Upper lobe of right lung (tissue), 1 donor: ENCODE measurements around the gene ENPP6. TPM values are rescaled to one million over a fixed set of nuclear protein-coding genes. Genes with fewer than 3 reads are reported as not detected.
A peak's percentile ranks its signal among the peaks of the same experiment; 100 is the strongest.

Source experiments
- ATAC-seq: fragments of 200-7000 bp; cut with Tn5 transposase; one replicate; pipeline ENCODE4 v1.9.1; 2020; ENCODE audit warnings: mild to moderate bottlenecking, moderate library complexity
- DNase-seq: peaks from one replicate; pipeline ENCODE4 v3.0.0-alpha.2; 2020
- H3K27ac ChIP-seq: fragments of 200-600 bp; one replicate; pipeline ENCODE4 v1.8.0; 2022
- H3K27me3 ChIP-seq: fragments of 200-600 bp; one replicate; pipeline ENCODE4 v1.8.0; 2022; ENCODE audit warnings: mild to moderate bottlenecking
- H3K36me3 ChIP-seq: fragments of 200-600 bp; one replicate; pipeline ENCODE4 v1.8.0; 2022
- H3K4me1 ChIP-seq: fragments of 200-600 bp; one replicate; pipeline ENCODE4 v1.8.0; 2022
- H3K4me3 ChIP-seq: fragments of 200-600 bp; one replicate; pipeline ENCODE4 v1.8.0; 2022; ENCODE audit warnings: mild to moderate bottlenecking
- H3K9me3 ChIP-seq: fragments of 200-600 bp; one replicate; pipeline ENCODE4 v1.8.0; 2022
- intact Hi-C: fragments of 100-400 bp; cut with DNase I; formaldehyde crosslinking; loops from one replicate; pipeline ENCODE4 v1.11.0; 2022
- total RNA-seq: library from RNA; stranded (reverse); fragmentation: NEBNext Ultra II Directional; extraction: Animal tissue kit (Norgen Biotek cat#: 25700); gene quantifications from one replicate; pipeline ENCODE4 v1.2.1, GENCODE V29; 2021
- TF ChIP-seq, protein P1 (sequence below): fragments of 200-600 bp; IDR thresholded peaks from one replicate; pipeline ENCODE4 v1.8.0; 2022; ENCODE audit warnings: antibody characterized with exemption
- donor health status: DM: no; HTN: yes; CAD: no; lungs with severe emphysema.

Gene ENPP6
- total RNA-seq, 1 donor from 2014 or later = 0.12 TPM

DNA sequence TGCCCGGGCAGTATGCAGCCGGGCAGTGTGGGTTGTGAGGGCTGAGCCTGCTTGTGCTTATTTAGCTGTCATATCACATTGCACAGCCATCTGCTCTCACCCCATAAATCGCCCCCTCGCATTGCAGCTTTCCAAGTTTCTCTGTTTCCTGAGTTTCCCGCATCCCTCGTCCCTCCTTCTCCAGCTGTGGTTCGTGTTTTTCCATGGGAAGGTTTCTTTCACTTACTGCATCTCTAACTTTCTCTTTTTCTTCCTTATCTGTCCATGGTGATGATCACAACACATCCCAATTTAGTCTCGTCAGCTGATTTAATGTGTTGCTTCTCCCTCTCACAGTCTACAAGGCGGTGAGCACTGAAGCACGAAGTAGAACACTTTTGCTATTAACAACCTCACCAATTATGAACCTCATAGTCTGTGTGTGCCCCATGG, 118.1 kb downstream of the ENPP6 start:
- Histone ChIP-seq H3K4me3 (no peak overlapping the region), H3K4me1 (peaks cover 20% of the 10 kb centered on the region), H3K27ac (no peak overlapping the region), H3K36me3 (no peaks in the 10 kb centered on the region), H3K27me3 (no peaks in the 10 kb centered on the region), H3K9me3 (no peaks in the 10 kb centered on the region)
- intact Hi-C loops = no loop called here
- TF ChIP-seq, protein P1, sequence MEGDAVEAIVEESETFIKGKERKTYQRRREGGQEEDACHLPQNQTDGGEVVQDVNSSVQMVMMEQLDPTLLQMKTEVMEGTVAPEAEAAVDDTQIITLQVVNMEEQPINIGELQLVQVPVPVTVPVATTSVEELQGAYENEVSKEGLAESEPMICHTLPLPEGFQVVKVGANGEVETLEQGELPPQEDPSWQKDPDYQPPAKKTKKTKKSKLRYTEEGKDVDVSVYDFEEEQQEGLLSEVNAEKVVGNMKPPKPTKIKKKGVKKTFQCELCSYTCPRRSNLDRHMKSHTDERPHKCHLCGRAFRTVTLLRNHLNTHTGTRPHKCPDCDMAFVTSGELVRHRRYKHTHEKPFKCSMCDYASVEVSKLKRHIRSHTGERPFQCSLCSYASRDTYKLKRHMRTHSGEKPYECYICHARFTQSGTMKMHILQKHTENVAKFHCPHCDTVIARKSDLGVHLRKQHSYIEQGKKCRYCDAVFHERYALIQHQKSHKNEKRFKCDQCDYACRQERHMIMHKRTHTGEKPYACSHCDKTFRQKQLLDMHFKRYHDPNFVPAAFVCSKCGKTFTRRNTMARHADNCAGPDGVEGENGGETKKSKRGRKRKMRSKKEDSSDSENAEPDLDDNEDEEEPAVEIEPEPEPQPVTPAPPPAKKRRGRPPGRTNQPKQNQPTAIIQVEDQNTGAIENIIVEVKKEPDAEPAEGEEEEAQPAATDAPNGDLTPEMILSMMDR = no peak
- DNase-seq (no peak), ATAC-seq (no peak)

DNA sequence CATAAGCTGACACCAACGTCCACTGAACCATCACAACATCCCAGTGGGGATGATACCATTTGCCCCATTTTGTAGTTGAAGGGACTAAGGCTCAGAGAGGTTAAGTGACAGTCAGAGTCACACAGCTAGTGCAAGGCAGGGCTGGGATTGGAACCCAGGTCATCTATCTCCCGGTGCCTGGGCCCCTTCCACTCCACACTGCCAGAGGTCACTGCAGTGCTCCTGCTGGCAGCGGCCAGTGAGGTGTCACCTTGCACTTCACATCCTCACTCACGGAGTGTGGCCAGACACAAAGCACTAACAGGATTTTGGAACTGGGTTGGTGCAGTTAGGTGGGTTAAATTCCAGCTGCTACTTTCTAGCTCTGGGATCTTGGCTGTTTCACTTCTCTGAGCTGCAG, 118.7 kb downstream of the ENPP6 start:
- TF ChIP-seq, protein P1 = no peak
- Histone ChIP-seq H3K9me3 (no peaks in the 10 kb centered on the region), H3K27me3 (no peaks in the 10 kb centered on the region), H3K4me1 (peaks cover 20% of the 10 kb centered on the region), H3K4me3 (no peak overlapping the region), H3K27ac (no peak overlapping the region), H3K36me3 (no peaks in the 10 kb centered on the region)
- DNase-seq (no peak), ATAC-seq (no peak)
- intact Hi-C loops = no loop called here

DNA sequence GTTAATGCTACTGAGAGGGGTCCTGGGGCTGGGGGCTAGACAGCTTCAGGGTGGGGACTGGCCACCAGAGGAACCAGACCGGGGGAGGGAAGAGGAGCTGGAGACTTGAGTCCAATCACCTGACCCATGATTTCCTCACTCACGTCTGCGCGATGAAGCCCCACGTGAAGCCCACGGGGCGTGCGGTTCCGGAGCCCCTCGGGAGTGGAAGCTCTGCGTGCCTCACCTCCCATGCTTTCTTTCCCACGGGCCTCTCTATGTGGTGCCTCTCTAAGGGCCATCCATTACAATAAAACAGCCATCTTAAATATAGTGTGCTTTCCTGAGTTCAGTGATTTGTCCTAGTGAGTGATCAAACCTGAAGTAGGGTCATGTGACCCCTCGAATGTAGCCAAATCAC, 119.9 kb downstream of the ENPP6 start:
- DNase-seq (no peak), ATAC-seq (no peak)
- TF ChIP-seq, protein P1 = no peak
- Histone ChIP-seq H3K36me3 (no peaks in the 10 kb centered on the region), H3K27ac (no peak overlapping the region), H3K9me3 (no peaks in the 10 kb centered on the region), H3K4me1 (peaks cover 14% of the 10 kb centered on the region), H3K4me3 (no peak overlapping the region), H3K27me3 (no peaks in the 10 kb centered on the region)
- intact Hi-C loops = no loop called here

- H3K4me1 ChIP-seq = peaks cover 14% of the 10 kb centered on the region
Measured at GRCh38 chr4:184097241-184097605, 120.5 kb downstream of the ENPP6 start.

GRCh38 chr4:184096561-184097240, 121.0 kb downstream of the ENPP6 start:
- H3K4me1 ChIP-seq = peaks cover 14% of the 10 kb centered on the region
- no peak for ATAC-seq
- DNase-seq = no peak
- intact Hi-C loops = no loop called here
- H3K27me3 ChIP-seq = no peaks in the 10 kb centered on the region
- no peaks in the 10 kb centered on the region for H3K36me3 ChIP-seq
- no peak overlapping the region for H3K27ac ChIP-seq
- TF ChIP-seq, protein P1 = no peak
- H3K4me3 ChIP-seq = peak overlapping the region; percentile 35
- no peaks in the 10 kb centered on the region for H3K9me3 ChIP-seq

More at GRCh38 chr4:184097241-184097605, 120.5 kb downstream of the ENPP6 start:
- Histone ChIP-seq H3K27me3 (no peaks in the 10 kb centered on the region), H3K4me3 (peak overlapping the region; percentile 35), H3K9me3 (no peaks in the 10 kb centered on the region), H3K36me3 (no peaks in the 10 kb centered on the region), H3K27ac (no peak overlapping the region)
- DNase-seq = peak; percentile 76
- TF ChIP-seq, protein P1 = peak; percentile 43
- peak; percentile 74 for ATAC-seq
- intact Hi-C loops = no loop called here
